ENCODE data around the gene ARHGAP32.
"Not testable (repeated sequence)": the region's sequence is repeated elsewhere in the genome, so short reads cannot be mapped to it uniquely, and the experiment has no call there.

The ARHGAP32 gene

GRCh38 chr11:128927683-128928336, 264.3 kb downstream of the ARHGAP32 start:
- DNase-seq: no peak

DNA sequence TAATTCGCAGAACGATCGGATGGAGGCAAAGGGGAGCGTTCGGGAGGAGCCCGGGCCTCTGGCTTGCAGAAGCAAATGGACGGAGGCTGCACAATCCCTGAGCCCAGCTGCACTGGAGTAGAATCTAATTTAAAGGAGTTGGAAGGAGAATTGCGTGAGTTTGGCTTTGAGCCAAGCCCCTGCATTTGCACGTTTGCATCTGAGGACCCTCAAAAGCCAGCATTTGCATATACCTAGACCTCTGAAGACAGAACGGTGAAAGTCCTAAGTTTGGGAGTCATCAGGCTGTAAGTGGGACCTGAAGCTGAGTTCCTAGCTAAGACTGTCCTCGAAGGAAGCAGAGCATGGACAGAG, 265.0 kb downstream of the ARHGAP32 start:
- no peak for DNase-seq

- DNase-seq: no peak
Measured at GRCh38 chr11:128926437-128927107, 265.6 kb downstream of the ARHGAP32 start.

GRCh38 chr11:128926000-128926399, 266.1 kb downstream of the ARHGAP32 start:
- no peak for DNase-seq

- no peak for DNase-seq
Measured at GRCh38 chr11:128925250-128925600, 266.9 kb downstream of the ARHGAP32 start.

GRCh38 chr11:128924510-128925249, 267.4 kb downstream of the ARHGAP32 start:
- no peak for DNase-seq

DNA sequence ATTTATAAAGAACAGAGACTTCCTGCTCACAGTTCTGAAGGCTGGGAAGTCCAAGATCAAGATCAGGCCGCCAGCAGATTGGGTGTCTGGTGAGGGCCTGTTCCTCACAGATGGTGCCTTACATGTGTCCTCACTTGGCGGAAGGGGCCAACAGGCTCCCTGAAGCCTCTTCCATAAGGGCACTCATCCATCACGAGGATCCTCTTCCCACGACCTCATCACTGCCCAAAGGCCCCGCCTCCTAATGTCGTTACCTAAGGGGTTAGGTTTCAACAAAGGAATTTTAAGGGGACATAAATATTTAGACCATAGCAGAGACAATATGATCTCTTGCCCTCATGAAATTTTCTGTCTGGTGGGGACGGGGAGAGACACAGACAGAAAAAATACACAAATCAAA, 268.0 kb downstream of the ARHGAP32 start:
- no peak for DNase-seq

DNA sequence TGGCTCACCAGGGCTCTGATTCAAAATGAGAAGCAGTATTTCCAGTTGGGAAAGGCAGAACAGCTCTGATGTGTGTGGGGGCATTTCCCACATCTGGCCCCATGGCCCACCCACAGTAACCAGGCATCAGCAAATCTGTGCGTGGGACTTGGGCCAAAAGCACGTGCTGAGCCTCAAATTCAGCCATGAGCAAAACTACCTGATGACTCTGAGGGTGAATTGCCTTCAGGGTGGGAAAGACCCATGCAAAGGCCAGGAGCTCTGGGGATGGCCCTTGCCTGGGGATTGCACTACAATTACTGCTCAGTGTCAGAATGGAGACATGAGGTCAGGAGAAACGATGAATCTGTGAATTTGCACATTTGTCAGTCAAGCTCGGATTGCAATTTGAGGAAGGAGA, 270.3 kb downstream of the ARHGAP32 start:
- no peak for DNase-seq

DNA sequence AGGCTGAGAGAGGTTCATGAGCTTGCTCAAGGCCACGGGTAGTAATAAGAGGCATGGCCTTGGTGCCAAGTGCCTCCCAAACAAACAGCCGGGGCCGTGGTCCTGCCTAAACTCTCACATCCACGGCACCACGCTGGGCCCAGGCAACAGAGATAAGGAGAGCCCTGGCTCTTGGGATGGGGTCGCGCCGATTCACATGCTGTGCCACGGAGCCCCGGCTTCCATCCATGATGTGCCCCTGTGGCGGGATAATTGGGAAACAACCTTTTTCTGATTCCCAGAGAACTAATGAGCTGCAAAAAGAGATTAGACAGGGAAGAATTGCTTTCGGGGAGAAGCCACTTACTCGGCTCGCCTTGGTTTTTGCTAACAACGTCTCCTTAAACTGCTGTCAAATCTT, 271.5 kb downstream of the ARHGAP32 start:
- DNase-seq: no peak

- not testable (repeated sequence) for DNase-seq
Measured at GRCh38 chr11:128919635-128920034, 272.5 kb downstream of the ARHGAP32 start.

DNA sequence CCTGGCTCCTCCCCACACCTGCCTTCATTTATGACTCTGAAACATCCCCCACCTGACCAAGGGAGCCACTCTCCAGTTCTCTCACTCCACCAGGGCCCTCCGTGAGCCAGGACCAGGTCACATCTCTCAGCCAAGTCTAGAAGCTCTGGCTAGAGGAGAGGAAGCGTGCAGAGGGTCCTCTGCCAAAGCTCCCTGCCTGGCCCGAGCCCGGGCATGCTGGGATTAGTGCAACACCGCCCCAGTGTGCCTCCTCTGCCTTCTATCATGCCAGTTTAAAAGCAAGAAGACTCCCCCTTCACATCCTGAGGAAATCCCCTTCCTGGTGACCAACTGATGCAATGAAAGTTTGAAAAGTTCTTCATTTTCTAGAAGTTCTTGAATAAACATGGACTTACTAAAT, 272.9 kb downstream of the ARHGAP32 start:
- no peak for DNase-seq

DNA sequence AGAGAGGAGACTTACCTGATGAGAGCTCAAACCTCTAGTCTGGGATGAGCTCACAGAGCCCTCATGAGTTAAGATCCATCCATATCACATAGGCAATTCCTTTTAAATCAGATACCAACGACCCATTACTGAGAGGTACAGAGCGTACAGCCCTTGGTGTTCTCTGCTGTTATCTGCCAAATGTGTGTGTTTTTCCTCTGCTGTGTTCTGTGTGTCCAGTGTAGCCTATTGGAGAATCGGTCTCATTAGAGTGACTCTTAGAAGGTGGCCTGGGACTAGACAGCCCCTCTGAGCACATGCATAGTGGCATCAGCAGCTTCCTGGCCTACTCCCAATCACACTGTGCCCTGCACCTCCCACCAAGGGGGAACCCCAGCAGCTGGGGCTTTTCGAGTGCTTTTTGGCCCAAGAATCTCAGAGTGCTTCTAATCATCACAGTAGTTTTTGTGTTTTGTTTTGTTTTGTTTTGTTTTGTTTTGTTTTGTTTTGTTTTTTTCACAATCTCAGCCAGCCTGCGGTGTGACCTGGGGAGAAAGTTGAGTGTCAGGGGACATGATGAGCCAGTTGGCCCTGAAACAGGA, 274.9 kb downstream of the ARHGAP32 start:
- no peak for DNase-seq

GRCh38 chr11:128916681-128917080, 275.4 kb downstream of the ARHGAP32 start:
- no peak for DNase-seq

- no peak for DNase-seq
Measured at GRCh38 chr11:128916037-128916572, 276.0 kb downstream of the ARHGAP32 start.

- DNase-seq: no peak
Measured at GRCh38 chr11:128915149-128915521, 277.0 kb downstream of the ARHGAP32 start.
